Upper lobe of left lung (tissue), 4 donors: ENCODE results near the gene CFAP45.

Experiments
- POLR2A ChIP-seq, 4 donors: fragments of 450-650 bp; IDR thresholded peaks; one replicate each; pipeline ENCODE4 v1.5.1; 2016 to 2017; ENCODE audit warnings: antibody characterized with exemption in 4 of 4, mild to moderate bottlenecking in 2 of 4
- POLR2AphosphoS5 ChIP-seq, 2 donors: sonication (generic); formaldehyde crosslinking; IDR thresholded peaks; one replicate each; pipeline ENCODE4 v1.5.1; 2017; ENCODE audit warnings: antibody characterized with exemption in 2 of 2
- TF ChIP-seq, protein P1 (sequence below), 6 experiments: fragments of 450-650 bp in 4 of 6; fragments of 200-600 bp in 2 of 6; sonication (generic) in 2 of 6; IDR thresholded peaks; one replicate each; pipeline ENCODE4 v1.5.1; 2016 to 2019; ENCODE audit warnings: antibody characterized with exemption in 6 of 6

DNA sequence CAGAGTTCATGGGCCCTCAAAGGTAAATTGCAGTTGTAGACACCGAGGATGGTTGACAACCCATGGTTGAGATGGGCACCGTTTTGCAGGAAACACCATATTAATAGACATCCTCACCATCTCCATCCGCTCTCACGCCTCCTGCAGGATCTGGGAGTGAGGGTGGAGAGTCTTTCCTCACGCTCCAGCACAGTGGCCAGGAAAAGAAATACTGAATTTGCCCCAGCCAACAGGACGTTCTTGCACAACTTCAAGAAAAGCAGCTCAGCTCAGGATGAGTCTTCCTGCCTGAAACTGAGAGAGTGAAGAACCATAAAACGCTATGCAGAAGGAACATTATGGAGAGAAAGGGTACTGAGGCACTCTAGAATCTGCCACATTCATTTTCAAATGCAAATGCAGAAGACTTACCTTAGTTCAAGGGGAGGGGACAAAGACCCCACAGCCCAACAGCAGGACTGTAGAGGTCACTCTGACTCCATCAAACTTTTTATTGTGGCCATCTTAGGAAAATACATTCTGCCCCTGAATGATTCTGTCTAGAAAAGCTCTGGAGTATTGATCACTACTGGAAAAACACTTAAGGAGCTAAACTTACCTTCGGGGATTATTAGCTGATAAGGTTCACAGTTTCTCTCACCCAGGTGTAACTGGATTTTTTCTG, 64.0 kb downstream of the CFAP45 start:
- TF ChIP-seq, protein P1, sequence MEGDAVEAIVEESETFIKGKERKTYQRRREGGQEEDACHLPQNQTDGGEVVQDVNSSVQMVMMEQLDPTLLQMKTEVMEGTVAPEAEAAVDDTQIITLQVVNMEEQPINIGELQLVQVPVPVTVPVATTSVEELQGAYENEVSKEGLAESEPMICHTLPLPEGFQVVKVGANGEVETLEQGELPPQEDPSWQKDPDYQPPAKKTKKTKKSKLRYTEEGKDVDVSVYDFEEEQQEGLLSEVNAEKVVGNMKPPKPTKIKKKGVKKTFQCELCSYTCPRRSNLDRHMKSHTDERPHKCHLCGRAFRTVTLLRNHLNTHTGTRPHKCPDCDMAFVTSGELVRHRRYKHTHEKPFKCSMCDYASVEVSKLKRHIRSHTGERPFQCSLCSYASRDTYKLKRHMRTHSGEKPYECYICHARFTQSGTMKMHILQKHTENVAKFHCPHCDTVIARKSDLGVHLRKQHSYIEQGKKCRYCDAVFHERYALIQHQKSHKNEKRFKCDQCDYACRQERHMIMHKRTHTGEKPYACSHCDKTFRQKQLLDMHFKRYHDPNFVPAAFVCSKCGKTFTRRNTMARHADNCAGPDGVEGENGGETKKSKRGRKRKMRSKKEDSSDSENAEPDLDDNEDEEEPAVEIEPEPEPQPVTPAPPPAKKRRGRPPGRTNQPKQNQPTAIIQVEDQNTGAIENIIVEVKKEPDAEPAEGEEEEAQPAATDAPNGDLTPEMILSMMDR (IDR thresholded peaks at IDR 0.05), result no peak
- TF ChIP-seq POLR2A (IDR thresholded peaks at IDR 0.05) (no peak), POLR2AphosphoS5 (IDR thresholded peaks at IDR 0.05) (no peak)
